Measurements from ENCODE around the gene AASDHPPT.
A peak's percentile ranks its signal among the peaks of the same experiment; 100 is the strongest.
"Not testable (repeated sequence)": the region's sequence is repeated elsewhere in the genome, so short reads cannot be mapped to it uniquely, and the experiment has no call there.

AASDHPPT gene, protein sequence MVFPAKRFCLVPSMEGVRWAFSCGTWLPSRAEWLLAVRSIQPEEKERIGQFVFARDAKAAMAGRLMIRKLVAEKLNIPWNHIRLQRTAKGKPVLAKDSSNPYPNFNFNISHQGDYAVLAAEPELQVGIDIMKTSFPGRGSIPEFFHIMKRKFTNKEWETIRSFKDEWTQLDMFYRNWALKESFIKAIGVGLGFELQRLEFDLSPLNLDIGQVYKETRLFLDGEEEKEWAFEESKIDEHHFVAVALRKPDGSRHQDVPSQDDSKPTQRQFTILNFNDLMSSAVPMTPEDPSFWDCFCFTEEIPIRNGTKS

GRCh38 chr11:106077609-106078455 is at the start of gene AASDHPPT:
Gene AASDHPPT (plus strand): TSS chr11:106077662. CDS start chr11:106077711, 49 bp downstream.
- DNase-seq (ENCODE audit: low read depth in 2 of 2): peak in 1 of 2 donors; percentile 16

DNA sequence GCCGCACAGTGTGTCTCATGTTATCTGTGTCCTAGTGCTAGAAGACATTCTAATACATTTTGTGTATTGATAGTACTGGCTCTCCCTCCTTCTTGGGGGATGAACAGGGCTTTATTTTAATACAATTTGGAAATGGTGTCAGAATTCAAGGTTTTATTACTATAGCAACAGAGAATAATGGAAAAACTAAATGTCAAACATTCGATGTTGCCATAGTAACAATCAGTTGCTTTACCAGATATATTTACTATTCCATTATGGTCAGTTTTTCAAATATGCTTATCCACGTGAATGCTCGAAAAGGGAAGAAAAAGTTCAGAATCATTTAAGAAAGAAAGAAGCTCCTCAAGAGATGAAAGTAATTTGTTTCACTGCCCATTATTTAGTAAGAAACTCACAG is 46.9 kb upstream of the AASDHPPT start:
- DNase-seq (ENCODE audit: low read depth in 2 of 2): no peak

- DNase-seq (ENCODE audit: low read depth in 2 of 2): no peak
Observed at GRCh38 chr11:106031202-106031810, 46.2 kb upstream of the AASDHPPT start.

DNA sequence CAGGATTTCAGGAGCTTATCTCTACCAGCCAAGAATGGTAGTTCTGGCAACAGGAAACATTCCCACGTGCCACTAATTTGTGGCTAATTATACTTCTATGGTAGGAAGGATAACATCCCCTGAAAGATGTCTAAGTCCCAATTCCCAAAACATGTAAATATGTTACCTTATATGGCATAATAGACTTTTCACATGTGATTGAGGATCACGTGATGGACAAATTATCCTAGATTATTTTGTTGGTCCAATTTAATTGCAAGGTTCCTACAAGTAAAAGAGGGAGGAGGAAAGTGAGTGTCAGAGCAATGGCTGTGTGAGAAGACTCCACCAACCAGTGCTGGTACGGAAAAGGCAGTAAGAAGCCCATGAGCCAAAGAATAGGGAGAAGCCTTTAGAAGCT is 45.5 kb upstream of the AASDHPPT start:
- no peak for DNase-seq (ENCODE audit: low read depth in 2 of 2)

GRCh38 chr11:106032861-106033260 is 44.6 kb upstream of the AASDHPPT start:
- DNase-seq (ENCODE audit: low read depth in 2 of 2): no peak

GRCh38 chr11:106043540-106043939 is 33.9 kb upstream of the AASDHPPT start:
- no peak for DNase-seq (ENCODE audit: low read depth in 2 of 2)

GRCh38 chr11:106047631-106048030 is 29.8 kb upstream of the AASDHPPT start:
- DNase-seq (ENCODE audit: low read depth in 2 of 2): no peak

DNA sequence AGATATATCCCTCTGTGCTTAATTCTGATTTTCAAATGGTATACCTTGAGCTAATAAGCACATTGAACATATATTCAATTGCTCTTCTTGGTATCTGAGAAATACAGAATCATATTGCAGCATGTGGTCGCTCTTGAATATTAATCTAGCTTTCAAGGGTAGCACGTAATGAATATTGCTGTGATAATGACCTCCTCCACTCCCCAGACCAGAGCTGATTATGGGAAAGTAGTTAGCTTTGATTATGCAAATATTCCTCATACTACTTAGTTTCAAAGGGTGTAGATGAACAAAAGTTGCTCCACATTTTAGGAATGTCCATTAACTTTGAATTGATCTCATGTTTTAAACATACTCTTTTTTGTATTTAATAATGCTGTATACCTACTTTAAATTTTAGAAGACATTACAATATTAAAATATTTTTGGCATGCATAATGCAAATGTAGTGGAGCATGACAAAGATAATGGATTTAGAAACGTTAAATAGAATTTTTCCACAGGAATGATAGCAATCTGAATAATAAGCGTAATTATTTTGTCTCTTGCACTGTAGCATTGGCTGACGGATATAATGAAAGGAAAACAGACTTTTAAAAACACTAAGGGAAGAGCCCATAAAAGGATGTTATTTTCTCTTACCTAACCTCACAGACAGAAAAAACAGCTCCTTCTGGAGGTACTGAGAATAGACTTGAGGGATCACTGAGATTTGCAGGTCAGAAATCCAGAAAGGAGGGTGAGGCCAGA is 27.6 kb upstream of the AASDHPPT start:
- DNase-seq (ENCODE audit: low read depth in 2 of 2): no peak

DNA sequence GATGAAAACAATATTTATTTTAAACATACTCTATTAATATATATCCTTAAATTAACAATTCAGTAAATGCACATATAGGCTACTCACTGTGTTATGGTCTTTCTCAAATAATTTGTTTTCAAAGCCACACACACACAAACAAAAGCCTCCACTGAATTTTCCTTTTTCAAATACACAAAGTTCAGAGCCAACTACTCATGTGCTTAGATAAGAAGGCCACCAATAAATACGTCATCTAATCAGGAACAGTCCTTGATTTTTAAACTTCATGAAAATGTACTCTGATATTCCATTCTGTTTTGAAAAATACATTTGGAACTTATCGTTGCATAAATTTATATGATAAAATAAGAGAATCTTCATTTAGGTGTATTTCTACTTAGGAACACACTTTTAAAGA is 26.4 kb upstream of the AASDHPPT start:
- no peak for DNase-seq (ENCODE audit: low read depth in 2 of 2)

- not testable (repeated sequence) for DNase-seq (ENCODE audit: low read depth in 2 of 2)
Observed at GRCh38 chr11:106058377-106058776, 19.1 kb upstream of the AASDHPPT start.

- no peak for DNase-seq (ENCODE audit: low read depth in 2 of 2)
Observed at GRCh38 chr11:106059617-106060016, 17.8 kb upstream of the AASDHPPT start.

GRCh38 chr11:106061249-106061784 is 16.1 kb upstream of the AASDHPPT start:
- DNase-seq (ENCODE audit: low read depth in 2 of 2): no peak

- DNase-seq (ENCODE audit: low read depth in 2 of 2): no peak
Observed at GRCh38 chr11:106061954-106062949, 15.2 kb upstream of the AASDHPPT start.

DNA sequence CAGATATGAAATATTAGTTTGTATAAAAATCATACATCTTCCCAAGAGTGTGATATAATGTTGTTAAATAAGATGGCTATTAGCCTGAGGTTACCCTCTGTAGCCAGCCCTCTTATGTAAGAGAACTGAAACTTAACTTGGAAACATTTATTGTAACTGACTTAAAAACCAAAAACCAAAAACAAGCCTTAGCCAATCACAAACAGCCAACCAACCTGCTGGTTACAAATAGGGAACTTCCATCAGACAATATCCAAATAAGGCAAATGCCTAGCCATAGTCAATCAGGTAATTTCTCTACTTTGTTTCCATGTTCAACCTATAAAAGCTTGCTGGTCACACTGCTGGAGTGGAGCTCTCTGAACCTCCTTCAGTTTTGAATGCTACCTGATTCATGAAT is 14.5 kb upstream of the AASDHPPT start:
- no peak for DNase-seq (ENCODE audit: low read depth in 2 of 2)

- no peak for DNase-seq (ENCODE audit: low read depth in 2 of 2)
Observed at GRCh38 chr11:106070606-106071005, 6.9 kb upstream of the AASDHPPT start.

GRCh38 chr11:106072804-106073203 is 4.7 kb upstream of the AASDHPPT start:
- no peak for DNase-seq (ENCODE audit: low read depth in 2 of 2)

GRCh38 chr11:106076171-106076918 is 1.1 kb upstream of the AASDHPPT start:
- DNase-seq (ENCODE audit: low read depth in 2 of 2): no peak

- DNase-seq (ENCODE audit: low read depth in 2 of 2): peak; percentile 94 to 96
Observed at GRCh38 chr11:106076919-106077608, 398 bp upstream of the AASDHPPT start, which contains the start of gene KBTBD3. Gene KBTBD3 (minus strand): TSS chr11:106077347. CDS start chr11:106059097, 18,250 bp downstream.

DNA sequence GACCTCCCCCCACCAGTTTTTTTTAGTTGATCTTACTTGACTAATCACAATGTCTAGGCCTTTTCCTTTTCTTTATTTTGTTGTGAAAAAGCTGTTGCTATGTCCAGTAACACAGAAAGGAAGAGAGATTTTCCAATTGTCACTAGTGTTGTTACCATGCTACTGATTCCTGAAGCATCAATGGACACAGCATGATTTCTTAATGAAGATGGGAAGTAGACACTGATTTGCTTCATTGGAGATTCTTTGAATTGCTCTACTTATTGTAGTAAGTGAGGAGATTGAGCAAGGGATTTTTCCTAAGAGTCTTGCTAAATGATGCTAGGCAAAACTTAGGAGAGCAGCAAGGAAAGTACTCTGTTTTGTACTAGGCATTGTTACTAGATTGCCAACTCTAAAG is 4.6 kb downstream of the AASDHPPT start:
- no peak for DNase-seq (ENCODE audit: low read depth in 2 of 2)
